H1 (cell line): ENCODE data around the gene MGRN1. TPM values are rescaled to one million over a fixed set of nuclear protein-coding genes. Genes with fewer than 3 reads are reported as not detected.
A peak's percentile ranks its signal among the peaks of the same experiment; 100 is the strongest.

Experiments
- CTCF ChIA-PET: fragments of 300-600 bp; sonication (Branson Sonifier 250); formaldehyde crosslinking; loops from one replicate; lab custom pipeline; 2021; ENCODE audit not compliant: partially characterized antibody; lab: Charles Lee
- POLR2A ChIA-PET: fragments of 300-600 bp; sonication (Branson Sonifier 250); formaldehyde crosslinking; loops from one replicate; lab custom pipeline; 2021; ENCODE audit warnings: inconsistent platforms; ENCODE audit not compliant: partially characterized antibody; lab: Charles Lee
- DNase-seq, 2 experiments: peaks; one replicate each; pipeline versions ENCODE4 v3.0.0 to v3.0.0-alpha.2; 2010 to 2022; ENCODE audit warnings: low spot score in 2 of 2, low read depth in 1 of 2, mixed read lengths in 1 of 2
- FAIRE-seq: peaks from 2 replicates; lab custom pipeline; 2011; peaks lifted over from hg19 to GRCh38; lab: Jason Lieb, UNC
- H2AFZ ChIP-seq: 2 replicates; pipeline ENCODE4 v1.8.1; 2012; ENCODE audit warnings: low read length, inconsistent platforms
- H2AK5ac ChIP-seq: 2 replicates; pipeline ENCODE4 v1.6.1; 2013; ENCODE audit warnings: low read depth, low read length
- H2BK120ac ChIP-seq: replicated peaks from 2 replicates; pipeline ENCODE3; 2013; ENCODE audit warnings: low read depth, low read length, inconsistent platforms
- H2BK12ac ChIP-seq: 2 replicates; pipeline ENCODE4 v1.6.1; 2013; ENCODE audit warnings: low read depth, low read length
- H2BK15ac ChIP-seq: 2 replicates; pipeline ENCODE4 v1.6.1; 2013; ENCODE audit warnings: low read length
- H2BK20ac ChIP-seq: 2 replicates; pipeline ENCODE4 v1.6.1; 2013; ENCODE audit warnings: low read length
- H2BK5ac ChIP-seq: 2 replicates; pipeline ENCODE4 v1.6.1; 2013; ENCODE audit warnings: low read depth, low read length
- H3K14ac ChIP-seq: 2 replicates; pipeline ENCODE4 v1.6.1; 2013; ENCODE audit warnings: inconsistent platforms; ENCODE audit not compliant: insufficient read length
- H3K18ac ChIP-seq: 2 replicates; pipeline ENCODE4 v1.6.1; 2013; ENCODE audit warnings: low read length; ENCODE audit errors: extremely low read depth
- H3K23ac ChIP-seq: 2 replicates; pipeline ENCODE4 v1.6.1; 2013; ENCODE audit warnings: inconsistent platforms; ENCODE audit not compliant: insufficient read length
- H3K23me2 ChIP-seq: 2 replicates; pipeline ENCODE4 v1.6.1; 2013; ENCODE audit warnings: low read depth, low read length
- H3K27ac ChIP-seq: 2 replicates; pipeline ENCODE4 v1.6.1; 2011; ENCODE audit warnings: low read depth, low read length, inconsistent platforms
- H3K27me3 ChIP-seq, 4 experiments: replicated peaks in 1 of 4; 1 replicate in 1 of 4; 2 replicates in 3 of 4; pipeline versions ENCODE4 v1.6.1 to v1.8.1; 2011 to 2013; ENCODE audit warnings: low read length in 3 of 4, mild to moderate bottlenecking in 3 of 4, inconsistent platforms in 2 of 4, mixed read lengths in 2 of 4, moderate library complexity in 1 of 4; ENCODE audit not compliant: control insufficient read depth in 3 of 4, insufficient read depth in 3 of 4; ENCODE audit errors: extremely low read depth in 1 of 4
- H3K36me3 ChIP-seq, 4 experiments: 2 replicates each; pipeline versions ENCODE4 v1.6.1 to v1.8.1; 2011 to 2013; ENCODE audit warnings: mild to moderate bottlenecking in 4 of 4, low read length in 3 of 4, moderate library complexity in 2 of 4, control low read depth in 1 of 4, inconsistent platforms in 1 of 4; ENCODE audit not compliant: insufficient read depth in 4 of 4, control insufficient read depth in 2 of 4
- H3K4ac ChIP-seq: replicated peaks from 2 replicates; pipeline ENCODE3; 2013; ENCODE audit warnings: low read length, low read depth, mixed read lengths, inconsistent platforms; ENCODE audit not compliant: insufficient read length
- H3K4me1 ChIP-seq, 4 experiments: replicated peaks in 1 of 4; 1 replicate in 1 of 4; 2 replicates in 3 of 4; pipeline versions ENCODE4 v1.6.1 to v1.8.1; 2011 to 2013; ENCODE audit warnings: low read length in 3 of 4, inconsistent platforms in 2 of 4, mixed read lengths in 1 of 4; ENCODE audit not compliant: insufficient read depth in 4 of 4, control insufficient read depth in 3 of 4
- H3K4me2 ChIP-seq, 2 experiments: 2 replicates each; pipeline versions ENCODE4 v1.6.1 to v1.8.1; 2011 to 2013; ENCODE audit warnings: low read depth in 2 of 2, low read length in 2 of 2, control low read depth in 1 of 2, inconsistent platforms in 1 of 2, mild to moderate bottlenecking in 1 of 2; ENCODE audit not compliant: insufficient read depth in 1 of 2
- H3K4me3 ChIP-seq, 4 experiments: fragments of 200-600, 300-600 bp in 1 of 4; sonication (generic), shearing (Covaris generic), sonication (Bioruptor Twin) in 1 of 4; 2 replicates each; pipeline versions ENCODE4 v1.5.1 to v1.8.1; 2011 to 2016; ENCODE audit warnings: low read length in 4 of 4, low read depth in 3 of 4, control low read depth in 2 of 4, inconsistent platforms in 2 of 4, mild to moderate bottlenecking in 2 of 4, mixed read lengths in 1 of 4, moderate library complexity in 1 of 4; ENCODE audit not compliant: insufficient read depth in 2 of 4; ENCODE audit errors: extremely low read depth in 1 of 4
- H3K56ac ChIP-seq: replicated peaks from 2 replicates; pipeline ENCODE3; 2013; ENCODE audit warnings: low read depth, mild to moderate bottlenecking, mixed read lengths, low read length, inconsistent platforms; ENCODE audit not compliant: insufficient read length
- H3K79me1 ChIP-seq: 2 replicates; pipeline ENCODE4 v1.6.1; 2013; ENCODE audit warnings: low read depth, low read length, control low read depth
- H3K79me2 ChIP-seq, 2 experiments: 2 replicates each; pipeline versions ENCODE4 v1.6.1 to v1.8.1; 2012 to 2013; ENCODE audit warnings: low read length in 2 of 2, mild to moderate bottlenecking in 2 of 2, inconsistent platforms in 1 of 2; ENCODE audit not compliant: insufficient read depth in 2 of 2, control insufficient read depth in 1 of 2
- H3K9ac ChIP-seq, 4 experiments: replicated peaks in 1 of 4; 1 replicate in 1 of 4; 2 replicates in 3 of 4; pipeline versions ENCODE4 v1.6.1 to v1.8.1; 2011 to 2013; ENCODE audit warnings: low read depth in 3 of 4, low read length in 3 of 4, control low read depth in 2 of 4, mild to moderate bottlenecking in 2 of 4, moderate library complexity in 2 of 4, inconsistent platforms in 1 of 4; ENCODE audit errors: extremely low read depth in 1 of 4
- H3K9me3 ChIP-seq, 2 experiments: 2 replicates each; pipeline versions ENCODE4 v1.6.1 to v1.8.1; 2012 to 2013; ENCODE audit warnings: mild to moderate bottlenecking in 2 of 2, moderate library complexity in 2 of 2, control low read depth in 1 of 2, inconsistent platforms in 1 of 2, low read depth in 1 of 2, low read length in 1 of 2, mixed read lengths in 1 of 2; ENCODE audit not compliant: insufficient read depth in 2 of 2
- H4K20me1 ChIP-seq, 2 experiments: replicated peaks in 1 of 2; 2 replicates each; pipeline versions ENCODE3 to v1.8.1; 2011 to 2013; ENCODE audit warnings: inconsistent platforms in 2 of 2, low read length in 2 of 2, mild to moderate bottlenecking in 1 of 2; ENCODE audit not compliant: insufficient read depth in 2 of 2, control insufficient read depth in 1 of 2
- H4K5ac ChIP-seq: 2 replicates; pipeline ENCODE4 v1.6.1; 2013; ENCODE audit warnings: low read length, low read depth, mixed read lengths, inconsistent platforms; ENCODE audit not compliant: insufficient read length
- H4K8ac ChIP-seq: 2 replicates; pipeline ENCODE4 v1.8.0; 2013; ENCODE audit warnings: mild to moderate bottlenecking, moderate library complexity, low read length, inconsistent platforms; ENCODE audit not compliant: insufficient read depth; ENCODE audit errors: extremely low read depth
- H4K91ac ChIP-seq: replicated peaks from 2 replicates; pipeline ENCODE3; 2013; ENCODE audit warnings: low read length, mixed read lengths, inconsistent platforms; ENCODE audit not compliant: insufficient read length
- BACH1 ChIP-seq: IDR thresholded peaks from 2 replicates; pipeline ENCODE4 v1.6.1; 2012; ENCODE audit warnings: low read length, improper control_type of control experiment
- EZH2 ChIP-seq: fragments of 200-600 bp; sonication (generic); IDR thresholded peaks from 2 replicates; pipeline ENCODE4 v1.7.1; 2012; ENCODE audit warnings: low read depth, mild to moderate bottlenecking, moderate library complexity, low read length, inconsistent platforms; ENCODE audit not compliant: severe bottlenecking
- POLR2A ChIP-seq, 2 experiments: IDR thresholded peaks; 1 replicate in 1 of 2; 2 replicates in 1 of 2; pipeline ENCODE4 v1.6.1; 2011; ENCODE audit warnings: low read depth in 2 of 2, low read length in 2 of 2, mild to moderate bottlenecking in 2 of 2; ENCODE audit errors: control extremely low read depth in 1 of 2
- TCF12 ChIP-seq: IDR thresholded peaks from 2 replicates; pipeline ENCODE4 v1.6.1; 2011; ENCODE audit warnings: low read depth, mild to moderate bottlenecking, low read length
- YY1 ChIP-seq: IDR thresholded peaks from 2 replicates; pipeline ENCODE4 v1.6.1; 2011; ENCODE audit warnings: low read depth, mild to moderate bottlenecking, low read length
- WGBS, 2 experiments: shearing (Covaris generic) in 1 of 2; methylation state at CpG; one replicate each; pipeline versions ENCODE4 v1.1.6 to v1.1.7; 2013 to 2015; ENCODE audit warnings: low lambda C conversion rate in 2 of 2, mixed read lengths in 2 of 2, inconsistent platforms in 1 of 2, low coverage in 1 of 2, missing lambda C conversion rate in 1 of 2; ENCODE audit not compliant: insufficient replicate concordance in 2 of 2, insufficient coverage in 1 of 2, insufficient read length in 1 of 2; ENCODE audit errors: extremely low coverage in 1 of 2, missing lambda C conversion rate in 1 of 2; 5-methylcytosine and 5-hydroxymethylcytosine counted together
- polyA plus RNA-seq, 7 experiments: library from polyadenylated mRNA; depleted of rRNA in 3 of 7; stranded (reverse) in 5 of 7; unstranded in 2 of 7; fragments of >200 nt in 5 of 7; fragments of 200-250 nt in 2 of 7; gene quantifications; 1 replicate in 5 of 7; 2 replicates in 1 of 7; 4 replicates in 1 of 7; pipeline versions ENCODE4 v1.2.1 to v1.2.3, GENCODE V29; 2011 to 2013; ENCODE audit warnings: missing spikeins in 2 of 7, mixed read lengths in 2 of 7
- total RNA-seq: library from RNA; stranded (reverse); fragmentation: NEBNext Ultra II Directional; extraction: Animal tissue kit (Norgen Biotek cat#: 25700); gene quantifications from 2 replicates; pipeline ENCODE4 v1.2.1, GENCODE V29; 2021
- TF ChIP-seq, protein P1 (sequence below): IDR thresholded peaks from 2 replicates; pipeline ENCODE4 v1.6.1; 2012; ENCODE audit warnings: inconsistent platforms

Gene MGRN1
- total and polyA plus RNA-seq, 2 of the 8 experiments (the other 6 are each of a cell fraction or from before 2014, with no cell fraction given), result 15.0 to 82.3 TPM

DNA sequence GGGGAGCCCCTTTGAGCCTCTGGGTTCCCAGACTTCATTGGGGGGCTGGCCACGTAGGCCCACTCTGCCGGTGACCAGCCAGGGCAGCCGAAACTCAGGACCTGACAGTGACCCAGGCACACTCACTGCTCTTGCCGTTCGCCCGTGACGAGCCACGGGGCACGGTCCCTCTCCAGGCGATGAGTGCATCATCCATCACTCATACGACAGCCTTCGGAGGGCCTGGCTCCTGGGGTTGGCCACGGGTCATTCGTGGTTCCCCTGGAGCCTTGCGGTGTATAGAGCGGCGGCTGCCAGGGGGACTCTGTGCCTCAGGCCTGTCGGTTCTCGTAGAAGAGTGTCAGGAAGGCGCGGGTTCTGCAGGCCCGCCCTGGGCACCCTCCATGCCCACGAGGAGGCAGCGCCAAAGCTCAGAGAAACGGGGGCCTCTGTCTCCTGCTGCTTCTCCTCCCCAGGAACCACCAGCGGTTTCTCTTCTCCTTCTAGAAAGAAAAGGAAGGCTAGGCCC, 57.5 kb downstream of the MGRN1 start:
- H3K4me2 ChIP-seq, result no peak overlapping the region
- H3K18ac ChIP-seq, result no peak overlapping the region
- H2BK12ac ChIP-seq, result no peak overlapping the region
- no peak overlapping the region for H3K56ac ChIP-seq
- H4K91ac ChIP-seq, result no peak overlapping the region
- H3K36me3 ChIP-seq, result peaks cover 2 to 20% (median 6%) of the 10 kb centered on the region in 4 experiments; a peak in 5 of 8 replicates
- WGBS, 2 experiments, result 94% methylated on average over 15 of the region's 26 CpGs; no CpG with 5 or more reads in 1 of the 2 experiments
- no peaks in the 10 kb centered on the region for H3K9me3 ChIP-seq
- H3K27me3 ChIP-seq, result no peaks in the 10 kb centered on the region
- H4K8ac ChIP-seq, result no peak overlapping the region
- TF ChIP-seq EZH2 (no peak), TCF12 (no peak), YY1 (no peak), POLR2A (IDR thresholded peaks at IDR 0.05; ENCODE audit: control extremely low read depth in 1 of 2, low read depth in 2 of 2, low read length in 2 of 2) (0 out of 3 replicates have a peak, but pooled peaks of 1 of the 2 experiments have one; percentile 3), BACH1 (no peak)
- TF ChIP-seq, protein P1, sequence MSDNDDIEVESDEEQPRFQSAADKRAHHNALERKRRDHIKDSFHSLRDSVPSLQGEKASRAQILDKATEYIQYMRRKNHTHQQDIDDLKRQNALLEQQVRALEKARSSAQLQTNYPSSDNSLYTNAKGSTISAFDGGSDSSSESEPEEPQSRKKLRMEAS, result no peak
- H4K20me1 ChIP-seq, result peaks cover 0 to 12% of the 10 kb centered on the region in 2 experiments
- H3K79me1 ChIP-seq, result no peaks in the 10 kb centered on the region
- H3K79me2 ChIP-seq, result no peaks in the 10 kb centered on the region
- ChIA-PET POLR2A (interaction anchor here (1.0 to 1.8 kb wide), 3 partner anchors 12 to 15 kb away, joined by 3 to 16 read pairs (median 4); partner anchors contain the start of gene NUDT16L1), CTCF (interaction anchor here (0.8 to 2.7 kb wide), 23 partner anchors 8 to 191 kb away, joined by 3 to 18 read pairs (median 6); no protein-coding TSS in a partner anchor)
- H2BK5ac ChIP-seq, result no peak overlapping the region; the same call in 1 of the 2 replicates
- no peak overlapping the region for H2BK15ac ChIP-seq
- H2AK5ac ChIP-seq, result no peak overlapping the region
- no peaks in the 10 kb centered on the region for H3K4me1 ChIP-seq
- H2BK20ac ChIP-seq, result no peak overlapping the region
- H3K27ac ChIP-seq, result no peak overlapping the region
- H3K14ac ChIP-seq, result no peak overlapping the region
- H3K4me3 ChIP-seq, result no peak overlapping the region
- no peak overlapping the region for H4K5ac ChIP-seq
- no peak overlapping the region for H2BK120ac ChIP-seq
- DNase-seq (no peak), FAIRE-seq (no peak)
- H3K9ac ChIP-seq, result no peak overlapping the region
- no peaks in the 10 kb centered on the region for H3K23me2 ChIP-seq
- H2AFZ ChIP-seq, result no peak overlapping the region
- H3K23ac ChIP-seq, result no peak overlapping the region
- no peak overlapping the region for H3K4ac ChIP-seq
